Astrocyte of the cerebellum (primary cell): Measurements from ENCODE around the gene KIF5B.
"Not testable (repeated sequence)": the region's sequence is repeated elsewhere in the genome, so short reads cannot be mapped to it uniquely, and the experiment has no call there.

Experiments used
- DNase-seq: peaks from one replicate; pipeline ENCODE4 v3.0.0-alpha.2; 2011; ENCODE audit warnings: low read depth
- H3K4me3 ChIP-seq: 2 replicates; pipeline ENCODE4 v1.5.1; 2011; ENCODE audit warnings: mild to moderate bottlenecking, low read depth, low read length, moderate library complexity
- in situ Hi-C: cut with HindIII; loops from 2 replicates; pipeline ENCODE4 v1.10.0; 2017; ENCODE audit warnings: low sequenced_read_pairs
- TF ChIP-seq, protein P1 (sequence below): IDR thresholded peaks from 2 replicates; pipeline ENCODE4 v1.5.1; 2012; ENCODE audit warnings: low read length, low read depth, moderate library complexity, mild to moderate bottlenecking; ENCODE audit errors: missing control alignments

The KIF5B gene

GRCh38 chr10:32051926-32052325, 4.3 kb downstream of the KIF5B start:
- DNase-seq = no peak
- TF ChIP-seq, protein P1, sequence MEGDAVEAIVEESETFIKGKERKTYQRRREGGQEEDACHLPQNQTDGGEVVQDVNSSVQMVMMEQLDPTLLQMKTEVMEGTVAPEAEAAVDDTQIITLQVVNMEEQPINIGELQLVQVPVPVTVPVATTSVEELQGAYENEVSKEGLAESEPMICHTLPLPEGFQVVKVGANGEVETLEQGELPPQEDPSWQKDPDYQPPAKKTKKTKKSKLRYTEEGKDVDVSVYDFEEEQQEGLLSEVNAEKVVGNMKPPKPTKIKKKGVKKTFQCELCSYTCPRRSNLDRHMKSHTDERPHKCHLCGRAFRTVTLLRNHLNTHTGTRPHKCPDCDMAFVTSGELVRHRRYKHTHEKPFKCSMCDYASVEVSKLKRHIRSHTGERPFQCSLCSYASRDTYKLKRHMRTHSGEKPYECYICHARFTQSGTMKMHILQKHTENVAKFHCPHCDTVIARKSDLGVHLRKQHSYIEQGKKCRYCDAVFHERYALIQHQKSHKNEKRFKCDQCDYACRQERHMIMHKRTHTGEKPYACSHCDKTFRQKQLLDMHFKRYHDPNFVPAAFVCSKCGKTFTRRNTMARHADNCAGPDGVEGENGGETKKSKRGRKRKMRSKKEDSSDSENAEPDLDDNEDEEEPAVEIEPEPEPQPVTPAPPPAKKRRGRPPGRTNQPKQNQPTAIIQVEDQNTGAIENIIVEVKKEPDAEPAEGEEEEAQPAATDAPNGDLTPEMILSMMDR = no peak
- in situ Hi-C loops = no loop called here
- H3K4me3 ChIP-seq = peak overlapping the region; percentile 13

DNA sequence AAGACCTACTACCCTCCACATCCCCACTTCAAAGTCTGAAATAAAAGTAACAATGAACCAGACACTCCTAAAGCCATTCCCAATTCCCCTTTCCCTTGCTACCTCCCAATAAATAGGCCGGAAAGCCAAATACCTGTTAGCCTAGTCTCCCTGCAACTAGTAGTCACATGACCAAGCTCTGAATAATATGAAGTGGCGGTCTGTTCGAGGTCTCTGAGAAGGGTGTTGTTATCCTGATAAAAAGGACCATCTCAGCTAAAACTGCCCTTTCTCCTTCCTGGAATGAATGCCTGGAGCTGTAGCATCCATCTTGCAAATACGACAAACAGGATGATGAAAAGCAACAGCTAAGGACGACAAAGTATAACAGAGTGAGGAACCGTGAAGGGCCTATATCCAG, 6.0 kb downstream of the KIF5B start:
- H3K4me3 ChIP-seq = no peak overlapping the region
- TF ChIP-seq, protein P1 = no peak
- in situ Hi-C loops = no loop called here
- DNase-seq = no peak

- TF ChIP-seq, protein P1 = no peak
- H3K4me3 ChIP-seq = no peak overlapping the region
- in situ Hi-C loops = no loop called here
- no peak for DNase-seq
Observed at GRCh38 chr10:32049113-32049512, 7.1 kb downstream of the KIF5B start.

GRCh38 chr10:32048282-32048681, 7.9 kb downstream of the KIF5B start:
- TF ChIP-seq, protein P1 = no peak
- no peak for DNase-seq
- in situ Hi-C loops = no loop called here
- H3K4me3 ChIP-seq = no peak overlapping the region

DNA sequence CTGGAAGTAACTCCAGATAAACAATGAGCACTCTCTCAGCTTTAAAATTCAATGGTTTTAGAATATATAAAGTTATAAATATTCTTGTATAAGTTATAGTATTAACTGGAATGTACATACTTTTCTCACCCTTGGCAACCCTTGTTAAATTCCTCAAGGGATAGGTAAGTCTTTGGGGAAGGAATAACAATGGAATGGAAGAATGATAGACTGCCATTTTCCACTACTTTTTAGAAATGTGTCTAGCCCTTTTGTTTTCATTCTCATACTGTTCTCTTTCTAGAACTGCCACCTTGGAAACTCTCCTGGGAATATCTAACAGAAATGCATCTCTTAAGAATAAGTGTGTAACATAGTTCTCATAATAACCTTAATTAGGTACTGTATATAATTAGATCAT, 8.3 kb downstream of the KIF5B start:
- in situ Hi-C loops = no loop called here
- DNase-seq = no peak
- no peak overlapping the region for H3K4me3 ChIP-seq
- TF ChIP-seq, protein P1 = no peak

DNA sequence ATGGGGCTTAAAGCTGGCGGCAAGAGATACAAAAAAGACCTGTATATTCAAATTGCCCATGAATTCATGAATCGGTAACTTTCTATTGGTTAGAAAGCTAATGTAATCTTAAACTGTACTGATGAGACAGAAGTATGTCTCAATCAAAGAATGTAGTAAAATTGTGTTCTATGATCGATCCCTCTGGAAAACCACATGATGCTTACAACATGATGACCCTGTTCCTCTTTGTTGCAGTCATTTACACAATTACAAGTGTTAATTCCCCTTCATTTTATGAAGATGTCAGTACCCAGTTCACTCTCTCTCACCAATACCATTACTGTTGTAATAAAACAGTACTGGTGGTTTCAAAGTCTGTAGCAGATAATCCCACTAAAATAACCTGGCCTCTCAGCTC, 10.1 kb downstream of the KIF5B start:
- in situ Hi-C loops = no loop called here
- TF ChIP-seq, protein P1 = no peak
- DNase-seq = no peak

DNA sequence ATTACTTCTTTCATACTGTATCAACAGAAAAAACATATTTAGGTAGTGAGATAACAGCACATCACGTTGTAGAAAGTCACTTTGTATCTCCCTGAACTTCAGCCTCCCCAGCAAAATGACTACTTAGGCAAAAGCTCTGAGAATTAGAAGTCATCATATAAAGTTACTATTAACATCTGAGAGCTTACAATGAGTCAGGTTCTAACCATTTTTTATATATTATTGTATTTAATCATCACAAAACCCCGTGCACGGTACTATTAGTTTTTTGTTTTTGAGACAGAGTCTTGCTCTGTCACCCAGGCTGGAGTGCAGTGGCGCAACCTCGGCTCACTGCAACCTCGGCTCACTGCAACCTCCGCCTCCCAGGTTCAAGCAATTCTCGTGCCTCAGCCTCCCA, 13.5 kb downstream of the KIF5B start:
- DNase-seq, in situ Hi-C loops, H3K4me3 ChIP-seq: not testable (repeated sequence)

More for the DNA sequence above, 10.1 kb downstream of the KIF5B start:
- no peak overlapping the region for H3K4me3 ChIP-seq
